Jurkat, Clone E6-1 (cell line): ENCODE data around the gene GIPR.
"Not testable (repeated sequence)": the region's sequence is repeated elsewhere in the genome, so short reads cannot be mapped to it uniquely, and the experiment has no call there.

Experiments used
- DNase-seq: peaks from one replicate; pipeline ENCODE4 v3.0.0-alpha.2; 2011; ENCODE audit warnings: low read depth, low spot score
- H3K4me3 ChIP-seq: 2 replicates; pipeline ENCODE4 v1.5.1; 2011; ENCODE audit warnings: mild to moderate bottlenecking, low read length, control low read depth, moderate library complexity

Gene GIPR

DNA sequence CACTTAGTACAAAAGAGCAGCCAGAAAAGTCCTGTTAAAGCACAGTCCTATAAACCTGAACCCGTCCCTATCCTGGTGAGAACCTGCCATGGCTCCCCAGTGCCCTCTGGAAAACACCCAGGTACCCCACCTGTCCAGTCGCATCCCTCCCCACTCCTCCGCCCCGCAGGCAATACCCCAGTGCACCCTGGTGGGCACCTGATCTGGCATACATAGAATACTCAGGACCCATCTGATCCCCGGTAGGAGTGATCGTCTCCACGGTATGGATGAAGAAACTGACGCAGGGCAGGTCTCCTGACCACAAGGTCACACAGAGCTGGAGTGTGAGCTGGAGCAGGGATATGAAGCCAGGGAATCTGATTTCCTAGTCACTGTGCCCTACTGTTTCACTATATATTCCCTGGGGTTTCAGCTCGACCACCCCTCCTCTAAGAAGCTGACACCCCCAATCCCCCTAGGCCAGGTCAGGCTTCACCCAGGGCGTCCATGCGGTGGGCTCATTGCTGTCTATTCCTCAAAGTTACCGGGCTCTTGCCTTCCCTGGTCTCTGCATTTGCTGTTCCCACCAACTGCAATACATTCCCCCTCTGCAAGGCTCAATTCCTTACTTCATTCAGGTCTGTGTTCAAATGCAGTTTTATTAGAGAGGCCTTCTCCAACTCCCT, 50.1 kb downstream of the GIPR start:
- H3K4me3 ChIP-seq: peak overlapping the region; percentile 68
- DNase-seq: no peak

DNA sequence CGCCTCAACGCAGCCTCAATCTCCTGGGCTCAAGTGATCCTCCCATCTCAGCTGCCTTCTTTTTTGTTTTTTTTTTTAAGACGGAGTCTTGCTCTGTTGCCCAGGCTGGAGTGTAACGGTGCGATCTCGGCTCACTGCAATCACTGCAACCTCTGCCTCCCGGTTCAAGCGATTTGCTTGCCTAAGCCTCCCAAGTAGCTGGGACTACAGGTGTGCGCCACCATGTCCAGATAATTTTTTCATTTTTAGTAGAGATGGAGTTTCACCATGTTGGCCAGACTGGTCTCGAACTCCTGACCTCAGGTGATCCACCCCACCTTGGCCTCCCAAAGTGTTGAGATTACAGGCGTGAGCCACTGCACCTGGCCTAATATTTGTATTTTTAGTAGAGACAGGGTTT, 52.0 kb downstream of the GIPR start:
- H3K4me3 ChIP-seq: not testable (repeated sequence)

DNA sequence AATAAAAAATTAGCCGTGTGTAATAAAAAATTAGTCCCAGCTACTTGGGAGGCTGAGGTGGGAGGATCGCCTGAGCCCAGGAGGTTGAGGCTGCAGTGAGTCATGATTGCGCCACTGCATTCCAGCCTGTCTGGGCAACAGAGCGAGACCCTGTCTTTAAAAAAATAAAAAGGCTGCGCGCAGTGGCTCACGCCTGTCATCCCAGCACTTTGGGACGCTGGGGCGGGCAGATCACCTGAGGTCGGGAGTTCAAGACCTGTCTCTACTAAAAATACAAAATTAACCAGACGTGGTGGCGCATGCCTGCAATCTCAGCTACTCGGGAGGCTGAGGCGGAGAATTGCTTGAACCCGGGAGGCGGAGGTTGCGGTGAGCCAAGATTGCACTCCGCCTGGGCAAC, 60.7 kb downstream of the GIPR start:
- H3K4me3 ChIP-seq: not testable (repeated sequence)

More for the DNA sequence above, 52.0 kb downstream of the GIPR start:
- not testable (repeated sequence) for DNase-seq

DNA sequence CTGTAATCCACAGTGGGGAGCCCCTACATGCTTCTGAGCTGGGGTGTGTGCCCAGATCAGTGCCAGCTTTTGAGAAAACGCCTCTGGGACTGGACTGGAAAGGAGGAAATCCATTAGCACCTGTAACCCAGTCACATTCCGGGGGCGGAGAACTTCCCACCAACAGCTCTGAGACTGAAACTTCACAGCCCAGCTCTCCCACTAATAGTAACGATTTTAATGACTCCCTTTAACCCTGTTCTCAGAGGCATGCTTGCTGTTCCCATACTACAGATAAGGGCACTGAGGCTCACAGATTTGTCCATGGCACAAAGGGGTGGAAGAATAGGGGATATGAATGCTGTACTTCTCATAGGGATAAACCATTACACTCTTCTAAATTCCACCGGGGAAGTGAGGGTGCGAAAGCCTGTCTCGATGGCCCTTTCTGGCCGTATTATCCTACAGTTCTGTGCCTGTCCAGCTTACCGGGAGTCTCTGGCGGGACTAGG, 61.8 kb downstream of the GIPR start:
- no peak for DNase-seq

More for the DNA sequence above, 60.7 kb downstream of the GIPR start:
- not testable (repeated sequence) for DNase-seq

DNA sequence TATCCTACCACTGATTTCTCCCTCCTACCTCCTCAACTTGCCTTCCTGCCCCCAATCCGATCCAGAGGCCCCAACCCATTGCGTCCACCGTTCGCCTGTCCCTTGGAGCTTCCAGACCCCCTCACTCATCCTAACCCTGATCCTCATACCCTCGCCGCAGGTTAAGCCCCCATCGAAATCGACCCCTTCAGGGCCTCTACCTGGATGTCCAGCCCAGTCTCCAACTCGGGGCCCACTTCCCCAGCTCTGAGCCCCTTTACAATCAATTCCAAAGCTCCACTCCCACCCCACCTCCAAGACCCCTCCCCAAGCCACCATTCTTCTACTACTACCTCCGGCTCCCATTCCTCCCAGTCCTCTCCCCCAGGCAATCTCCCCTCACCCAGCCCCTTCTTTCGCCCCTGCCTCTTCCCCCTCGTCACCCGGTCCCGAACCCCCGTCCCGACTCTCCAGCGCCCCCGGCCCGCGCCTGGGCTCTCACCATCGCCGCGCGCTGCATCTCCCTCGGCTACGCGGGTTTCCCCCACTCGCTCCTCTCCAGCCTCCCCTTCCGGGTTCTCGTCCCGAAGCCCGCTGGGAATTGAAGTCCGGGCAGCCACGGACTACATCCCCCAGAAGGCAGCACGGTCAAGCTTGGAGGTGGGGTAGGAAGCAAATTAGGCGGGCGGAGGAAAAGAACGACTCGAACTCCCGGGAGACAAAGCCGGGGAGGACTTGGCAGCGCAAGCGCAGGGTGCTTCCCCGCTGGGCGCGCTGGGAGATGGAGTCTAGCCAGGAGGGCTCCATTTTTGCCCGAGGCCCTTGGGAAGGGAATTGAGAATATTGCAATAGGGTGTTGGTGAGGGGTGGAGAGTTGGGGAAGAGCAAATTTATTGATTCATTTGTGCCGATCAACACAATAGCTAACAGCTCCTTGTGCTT, 62.6 kb downstream of the GIPR start, which contains the start of gene FBXO46:
Gene FBXO46 (minus strand): TSS at position 529 of the 921 bp plus-strand sequence. CDS start 17,401 bp downstream, outside the sequence.
- H3K4me3 ChIP-seq: peak within 1 kb of the TSS; percentile 92
- peak; percentile 97 for DNase-seq

More for the DNA sequence above, 61.8 kb downstream of the GIPR start:
- H3K4me3 ChIP-seq: peak overlapping the region; percentile 92
